Right atrium auricular region (tissue), 2 donors: Measurements from ENCODE around the gene IGSF21. TPM values are rescaled to one million over a fixed set of nuclear protein-coding genes. Genes with fewer than 3 reads are reported as not detected.

Experiments used
- DNase-seq: peaks from one replicate; pipeline ENCODE4 v3.0.0-alpha.2; 2019; ENCODE audit warnings: low spot score
- H3K27ac ChIP-seq, 2 donors: fragments of 200-600 bp; sonication (generic); 1 replicate in 1 of 2; 2 replicates in 1 of 2; pipeline ENCODE4 v1.5.1; 2016 to 2019
- H3K27me3 ChIP-seq, 2 donors: fragments of 200-600 bp; sonication (generic); one replicate each; pipeline versions ENCODE4 v1.5.1 to v1.6.0; 2017 to 2019
- H3K36me3 ChIP-seq: fragments of 200-600 bp; sonication (generic); one replicate; pipeline ENCODE4 v1.5.1; 2016
- H3K4me1 ChIP-seq, 2 donors: fragments of 200-600 bp; sonication (generic); one replicate each; pipeline versions ENCODE4 v1.5.1 to v1.6.0; 2017 to 2019
- H3K4me3 ChIP-seq, 2 donors: fragments of 200-600 bp; sonication (generic); 1 replicate in 1 of 2; 2 replicates in 1 of 2; pipeline ENCODE4 v1.5.1; 2017 to 2019; ENCODE audit warnings: mild to moderate bottlenecking in 1 of 2, moderate library complexity in 1 of 2
- H3K9me3 ChIP-seq, 2 donors: fragments of 200-600 bp; sonication (generic); one replicate each; pipeline ENCODE4 v1.5.1; 2019
- total RNA-seq, 2 donors: library from RNA; depleted of rRNA; stranded (reverse); fragments of >200 nt; gene quantifications; one replicate each; pipeline ENCODE4 v1.1.0, GENCODE V29; 2016
- TF ChIP-seq, protein P1 (sequence below), 2 donors: fragments of 200-600 bp; sonication (generic); IDR thresholded peaks; one replicate each; pipeline ENCODE4 v1.5.1; 2019; ENCODE audit warnings: antibody characterized with exemption in 2 of 2

Gene IGSF21
- total RNA-seq, 2 donors from 2014 or later = 1.8 to 6.0 TPM

- H3K27me3 ChIP-seq = no peaks in the 10 kb centered on the region
- peak overlapping the region; percentile 25 to 57 for H3K27ac ChIP-seq
- no peaks in the 10 kb centered on the region for H3K4me1 ChIP-seq
- H3K4me3 ChIP-seq = no peak overlapping the region
- no peak for DNase-seq
- H3K9me3 ChIP-seq = no peaks in the 10 kb centered on the region
- TF ChIP-seq, protein P1, sequence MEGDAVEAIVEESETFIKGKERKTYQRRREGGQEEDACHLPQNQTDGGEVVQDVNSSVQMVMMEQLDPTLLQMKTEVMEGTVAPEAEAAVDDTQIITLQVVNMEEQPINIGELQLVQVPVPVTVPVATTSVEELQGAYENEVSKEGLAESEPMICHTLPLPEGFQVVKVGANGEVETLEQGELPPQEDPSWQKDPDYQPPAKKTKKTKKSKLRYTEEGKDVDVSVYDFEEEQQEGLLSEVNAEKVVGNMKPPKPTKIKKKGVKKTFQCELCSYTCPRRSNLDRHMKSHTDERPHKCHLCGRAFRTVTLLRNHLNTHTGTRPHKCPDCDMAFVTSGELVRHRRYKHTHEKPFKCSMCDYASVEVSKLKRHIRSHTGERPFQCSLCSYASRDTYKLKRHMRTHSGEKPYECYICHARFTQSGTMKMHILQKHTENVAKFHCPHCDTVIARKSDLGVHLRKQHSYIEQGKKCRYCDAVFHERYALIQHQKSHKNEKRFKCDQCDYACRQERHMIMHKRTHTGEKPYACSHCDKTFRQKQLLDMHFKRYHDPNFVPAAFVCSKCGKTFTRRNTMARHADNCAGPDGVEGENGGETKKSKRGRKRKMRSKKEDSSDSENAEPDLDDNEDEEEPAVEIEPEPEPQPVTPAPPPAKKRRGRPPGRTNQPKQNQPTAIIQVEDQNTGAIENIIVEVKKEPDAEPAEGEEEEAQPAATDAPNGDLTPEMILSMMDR (IDR thresholded peaks at IDR 0.05) = no peak
- no peaks in the 10 kb centered on the region for H3K36me3 ChIP-seq
Measured at GRCh38 chr1:18188820-18189517, 81.4 kb downstream of the IGSF21 start.

DNA sequence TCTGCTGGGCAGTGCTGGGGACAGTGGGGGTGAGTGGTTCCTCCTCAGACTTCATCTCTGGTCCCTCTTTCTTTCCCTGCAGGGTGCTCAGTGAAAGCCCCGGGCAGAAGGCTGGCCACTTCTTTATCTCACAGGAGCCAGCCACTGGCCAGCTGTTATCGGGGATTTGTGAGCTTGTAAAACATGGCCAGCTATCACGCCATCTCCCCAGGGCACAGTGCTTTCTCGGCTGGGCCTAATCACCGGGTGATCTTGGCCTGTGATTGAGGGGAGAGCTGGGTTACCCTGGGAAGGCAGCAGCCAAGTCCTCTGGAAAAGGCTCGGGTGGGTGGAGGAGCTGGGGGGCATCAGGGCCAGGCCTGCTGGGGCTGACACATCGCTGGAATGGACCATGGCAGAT lies 83.0 kb downstream of the IGSF21 start:
- H3K36me3 ChIP-seq = no peaks in the 10 kb centered on the region
- no peaks in the 10 kb centered on the region for H3K9me3 ChIP-seq
- H3K4me1 ChIP-seq = no peaks in the 10 kb centered on the region
- no peak overlapping the region for H3K27ac ChIP-seq
- TF ChIP-seq, protein P1 (IDR thresholded peaks at IDR 0.05) = no peak
- H3K27me3 ChIP-seq = no peaks in the 10 kb centered on the region
- DNase-seq = no peak
- no peak overlapping the region for H3K4me3 ChIP-seq

- no peak for DNase-seq
- H3K27ac ChIP-seq = no peak overlapping the region
- TF ChIP-seq, protein P1 (IDR thresholded peaks at IDR 0.05) = no peak
- no peak overlapping the region for H3K4me3 ChIP-seq
- no peaks in the 10 kb centered on the region for H3K4me1 ChIP-seq
- H3K36me3 ChIP-seq = no peaks in the 10 kb centered on the region
- no peaks in the 10 kb centered on the region for H3K27me3 ChIP-seq
- no peaks in the 10 kb centered on the region for H3K9me3 ChIP-seq
Measured at GRCh38 chr1:18191037-18191436, 83.4 kb downstream of the IGSF21 start.

GRCh38 chr1:18191481-18192155 lies 84.0 kb downstream of the IGSF21 start:
- no peaks in the 10 kb centered on the region for H3K27me3 ChIP-seq
- TF ChIP-seq, protein P1 (IDR thresholded peaks at IDR 0.05) = no peak
- no peak for DNase-seq
- no peak overlapping the region for H3K4me3 ChIP-seq
- no peaks in the 10 kb centered on the region for H3K4me1 ChIP-seq
- H3K36me3 ChIP-seq = no peaks in the 10 kb centered on the region
- H3K27ac ChIP-seq = no peak overlapping the region
- H3K9me3 ChIP-seq = no peaks in the 10 kb centered on the region

DNA sequence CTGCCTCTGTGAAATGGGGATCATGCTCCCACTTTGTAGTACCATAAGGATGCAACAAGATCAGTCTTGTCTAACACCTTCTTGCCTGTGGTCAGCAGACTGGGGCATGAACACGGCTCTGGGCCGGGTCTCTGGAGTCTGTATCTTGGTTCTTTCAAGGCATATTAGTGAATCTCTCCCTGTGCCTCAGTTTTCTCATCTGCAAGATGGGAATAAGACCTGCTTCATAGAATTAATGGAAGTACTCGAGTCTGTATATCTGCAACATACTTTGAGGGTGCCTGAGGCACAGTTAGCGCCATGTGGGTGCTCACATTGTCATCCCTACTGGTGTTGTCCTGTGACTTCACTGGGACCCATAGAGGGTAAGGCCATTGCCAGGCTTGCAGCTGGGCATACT lies 84.6 kb downstream of the IGSF21 start:
- Histone ChIP-seq H3K9me3 (no peaks in the 10 kb centered on the region), H3K4me1 (no peaks in the 10 kb centered on the region), H3K27ac (no peak overlapping the region), H3K36me3 (no peaks in the 10 kb centered on the region), H3K4me3 (no peak overlapping the region), H3K27me3 (no peaks in the 10 kb centered on the region)
- no peak for DNase-seq
- TF ChIP-seq, protein P1 (IDR thresholded peaks at IDR 0.05) = no peak
